Renal pelvis (tissue), 4 donors: ENCODE data around the gene AGAP3. TPM values are rescaled to one million over a fixed set of nuclear protein-coding genes. Genes with fewer than 3 reads are reported as not detected.

Source experiments
- DNase-seq: peaks from one replicate; pipeline ENCODE4 v3.0.0-alpha.2; 2013
- polyA plus RNA-seq, 3 donors: library from polyadenylated mRNA; unstranded; fragments of 120-200 nt; gene quantifications; one replicate each; pipeline ENCODE4 v1.2.1, GENCODE V29; 2013; ENCODE audit not compliant: insufficient read length in 3 of 3

Gene AGAP3
- polyA plus RNA-seq, 3 donors, result 68.0 to 78.3 (median 72.8) TPM

- no peak for DNase-seq
Observed at GRCh38 chr7:151179946-151180345, 93.7 kb downstream of the AGAP3 start.

DNA sequence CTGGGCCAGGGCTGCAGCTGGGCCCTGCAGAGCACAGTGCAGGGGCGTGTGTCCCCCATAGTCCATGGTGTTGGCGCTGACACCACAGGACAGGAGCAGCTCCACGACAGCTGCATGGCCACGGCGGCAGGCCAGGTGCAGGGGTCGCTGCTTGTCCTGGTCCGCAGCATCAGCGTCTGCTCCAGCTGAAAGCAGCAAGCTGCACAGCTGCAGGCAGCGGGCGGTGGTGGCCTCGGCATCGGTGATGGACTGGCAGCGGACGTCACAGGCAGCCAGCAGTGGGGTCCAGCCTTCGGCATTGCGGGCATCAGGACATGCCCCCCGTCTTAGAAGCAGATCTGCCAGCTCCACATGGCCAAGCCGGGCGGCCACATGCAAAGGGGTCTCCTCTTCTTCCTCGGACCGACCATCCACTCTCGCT, 94.7 kb downstream of the AGAP3 start:
- DNase-seq, result no peak

- DNase-seq, result no peak
Observed at GRCh38 chr7:151185762-151186639, 99.7 kb downstream of the AGAP3 start.

DNA sequence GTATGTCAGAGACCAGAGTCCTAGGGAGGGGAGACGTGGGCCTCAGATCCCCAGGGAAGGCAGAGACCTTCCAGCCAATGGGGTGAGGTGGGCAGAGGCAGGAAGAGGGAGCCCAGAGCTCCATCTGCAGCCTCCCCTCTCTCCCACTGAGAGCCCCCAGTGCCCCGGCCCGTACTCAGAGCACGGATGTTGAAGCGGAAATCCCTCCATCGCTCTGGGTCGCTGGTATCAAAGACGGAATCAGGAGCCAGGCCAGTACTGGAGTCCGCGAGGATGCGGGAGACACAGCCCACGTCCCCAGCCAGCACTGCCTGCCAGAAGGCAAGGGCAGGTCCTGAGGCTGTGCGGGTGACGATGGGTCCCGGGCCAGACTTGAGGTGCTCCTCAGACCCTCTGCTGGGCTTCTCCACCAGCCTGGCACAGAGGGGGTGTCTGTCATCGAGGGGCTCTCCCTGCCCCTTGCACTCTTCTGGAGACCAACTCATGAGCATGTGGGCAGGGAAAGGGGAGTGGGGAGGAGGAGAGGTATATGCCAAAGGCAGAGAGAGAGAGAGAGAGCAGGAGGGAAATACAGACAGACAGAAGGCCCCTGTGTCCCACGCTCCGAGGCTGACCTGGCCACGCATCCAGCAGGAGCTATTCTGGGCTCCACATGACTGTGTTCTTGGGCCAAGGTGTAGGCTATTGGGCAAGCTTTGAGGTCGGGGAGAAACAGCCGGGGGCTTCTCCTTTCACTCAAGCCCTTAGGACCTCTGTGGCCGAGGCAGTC, 100.5 kb downstream of the AGAP3 start, which contains the start of gene ASB10:
ASB10 (minus strand) TSS at position 611 of the 769 bp plus-strand sequence; CDS start at position 491, 120 bp downstream.
- DNase-seq, result no peak

GRCh38 chr7:151187409-151188251, 101.4 kb downstream of the AGAP3 start:
- DNase-seq, result no peak

GRCh38 chr7:151188252-151188542, 101.9 kb downstream of the AGAP3 start:
- no peak for DNase-seq

DNA sequence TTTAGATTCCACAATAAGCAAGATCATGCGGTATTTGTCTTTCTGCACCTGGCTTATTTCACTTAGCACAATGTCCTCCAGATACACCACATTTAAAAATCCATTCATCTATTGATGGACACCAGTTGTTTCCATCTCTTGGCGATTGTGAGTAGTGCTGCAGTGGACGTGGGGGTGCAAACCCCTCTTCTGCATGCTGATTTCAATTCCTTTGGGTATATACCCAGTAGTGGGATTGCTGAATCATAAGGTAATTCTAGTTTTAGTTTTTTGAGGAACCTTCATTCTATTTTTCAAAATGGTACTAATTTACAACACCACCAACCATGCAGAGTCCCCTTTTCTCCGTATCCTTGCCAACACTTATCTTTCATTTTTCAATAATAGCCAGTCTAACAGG, 102.8 kb downstream of the AGAP3 start:
- DNase-seq, result no peak

DNA sequence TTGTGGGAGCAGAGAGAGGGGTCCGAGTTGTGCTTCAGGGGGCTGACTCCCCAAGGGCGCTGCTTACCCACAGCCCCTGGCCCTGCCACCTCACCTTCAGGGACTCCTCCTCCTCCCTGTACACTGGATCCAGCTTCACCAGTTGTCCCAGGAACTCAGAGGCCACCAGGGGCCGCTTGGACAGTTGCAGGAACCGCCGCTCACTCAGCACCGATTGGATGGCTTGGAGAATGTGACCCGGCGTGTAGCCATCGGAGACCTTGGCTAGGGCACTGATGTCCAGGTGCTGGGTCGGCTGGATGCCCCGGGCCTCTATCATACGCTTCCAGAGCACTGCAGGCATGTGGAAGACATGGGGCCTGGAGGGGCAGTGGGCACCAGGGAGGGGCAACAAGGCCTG, 105.3 kb downstream of the AGAP3 start:
- DNase-seq, result no peak

DNA sequence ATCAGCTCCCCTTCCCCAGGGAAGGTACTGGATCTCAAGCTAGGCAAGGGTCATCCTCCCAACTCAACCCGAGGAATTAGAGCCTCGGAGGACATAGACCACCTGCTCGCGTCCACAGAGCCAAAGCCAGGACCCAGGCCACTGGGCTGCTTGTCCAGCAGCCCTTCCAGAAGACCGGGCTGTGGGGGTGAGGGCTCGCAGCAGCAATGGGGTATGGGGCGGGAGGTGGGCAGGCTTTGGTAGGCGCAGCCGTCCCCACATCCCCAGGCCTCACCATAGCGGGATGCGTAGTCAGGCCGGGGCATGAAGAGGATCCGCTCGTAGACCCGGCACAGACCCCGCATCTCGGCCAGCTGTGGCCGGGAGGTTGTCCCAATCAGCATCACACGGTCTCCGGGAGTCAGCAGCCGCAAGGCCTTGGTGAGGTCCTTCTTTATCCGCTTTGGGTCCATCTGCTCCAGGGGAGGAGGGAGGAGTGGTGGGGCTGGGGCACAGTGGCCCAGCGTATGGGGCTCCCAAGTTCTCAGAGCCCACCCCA, 105.8 kb downstream of the AGAP3 start:
- DNase-seq, result no peak

DNA sequence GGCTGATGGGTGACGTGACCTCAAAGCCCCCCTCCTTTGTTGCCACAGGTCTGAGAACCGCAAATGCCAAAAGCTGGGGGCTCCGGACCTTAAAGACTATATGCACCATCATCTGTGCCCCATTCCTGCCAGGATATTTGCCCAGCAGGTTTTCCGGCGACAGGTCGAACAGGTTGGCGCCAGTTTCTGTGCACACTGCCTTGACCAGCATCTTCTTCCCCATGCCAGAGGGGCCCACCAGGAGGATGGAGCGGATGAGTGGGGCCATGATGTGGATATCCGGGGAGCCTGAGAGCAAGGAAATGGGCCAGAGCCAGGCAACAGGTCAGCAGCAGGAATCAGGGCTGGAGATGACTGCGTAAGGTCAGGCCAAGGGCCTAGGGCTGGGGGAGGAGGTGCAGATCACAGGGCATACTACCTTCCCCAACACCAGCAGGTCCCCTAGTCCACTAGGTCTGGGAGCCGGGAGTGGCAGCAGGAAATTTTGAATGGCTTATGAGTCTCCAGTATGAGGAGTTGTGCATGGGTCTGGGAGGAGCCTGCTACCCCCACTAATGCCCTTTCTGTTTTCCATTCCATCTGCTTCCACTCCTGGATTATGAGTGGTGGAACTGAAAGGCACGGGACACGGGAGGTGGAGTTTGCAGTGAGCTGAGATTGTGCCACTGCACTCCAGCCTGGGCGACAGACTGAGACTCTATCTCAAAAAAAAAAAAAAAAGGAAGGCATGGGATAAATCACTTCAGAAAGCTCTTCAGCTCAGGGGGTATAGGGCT, 107.1 kb downstream of the AGAP3 start:
- no peak for DNase-seq

Other genes with a start within 250 kb of the AGAP3 start
- gene AOC1, start 234.0 kb upstream of the AGAP3 start, polyA plus RNA-seq, result 10 to 100 TPM; 63.0 to 89.9 (median 82.6) TPM
- 10 to 100 TPM; 16.9 to 22.5 (median 21.0) TPM for gene KCNH2, start 108.2 kb upstream of the AGAP3 start, polyA plus RNA-seq
- 10 to 100 TPM; 11.0 to 14.2 (median 12.3) TPM for gene NOS3, start 95.5 kb upstream of the AGAP3 start, polyA plus RNA-seq
- gene ATG9B, start 62.0 kb upstream of the AGAP3 start, polyA plus RNA-seq, result 1 to 10 TPM; 1.5 to 3.1 (median 2.6) TPM
- 10 to 100 TPM; 21.8 to 37.3 (median 29.9) TPM for gene ABCB8, start 58.0 kb upstream of the AGAP3 start, polyA plus RNA-seq
- 1 to 10 TPM; 2.1 to 3.2 (median 2.4) TPM for gene ASIC3, start 37.9 kb upstream of the AGAP3 start, polyA plus RNA-seq
- 10 to 100 TPM; 16.4 to 19.5 (median 18.8) TPM for gene CDK5, start 28.6 kb upstream of the AGAP3 start, polyA plus RNA-seq
- 100 to 1,000 TPM in 2 of 3 donors, 10 to 100 TPM in 1; 98.8 to 120 (median 115) TPM for gene SLC4A2, start 26.9 kb upstream of the AGAP3 start, polyA plus RNA-seq
- gene FASTK, start 5.7 kb upstream of the AGAP3 start, polyA plus RNA-seq, result 10 to 100 TPM; 75.2 to 83.3 (median 79.1) TPM
- 10 to 100 TPM; 31.3 to 45.2 (median 39.3) TPM for gene TMUB1, start 3.0 kb upstream of the AGAP3 start, polyA plus RNA-seq
- under 1 TPM in 2 of 3 donors, not detected in 1; 0.28 to 0.34 TPM for gene GBX1, start 81.2 kb downstream of the AGAP3 start, polyA plus RNA-seq
- under 1 TPM in 1 of 3 donors, not detected in 2; 0.04 TPM for gene ASB10, start 100.8 kb downstream of the AGAP3 start, polyA plus RNA-seq
- gene H2BK1, start 124.0 kb downstream of the AGAP3 start, polyA plus RNA-seq, result not detected
- 10 to 100 TPM; 25.9 to 28.9 (median 26.3) TPM for gene ABCF2, start 140.7 kb downstream of the AGAP3 start, polyA plus RNA-seq
- gene CHPF2, start 146.0 kb downstream of the AGAP3 start, polyA plus RNA-seq, result 10 to 100 TPM; 22.0 to 29.6 (median 28.4) TPM
- gene SMARCD3, start 162.2 kb downstream of the AGAP3 start, polyA plus RNA-seq, result 10 to 100 TPM; 76.0 to 80.1 (median 77.1) TPM